Neuron (in vitro differentiated cells): ENCODE results near the gene HCN1.
"Not testable (repeated sequence)": the region's sequence is repeated elsewhere in the genome, so short reads cannot be mapped to it uniquely, and the experiment has no call there.

Experiments
- H2AFZ ChIP-seq: one replicate; pipeline ENCODE4 v1.6.1; 2013; ENCODE audit warnings: low read depth, mild to moderate bottlenecking, inconsistent platforms, low read length, moderate library complexity
- H3K27me3 ChIP-seq: one replicate; pipeline ENCODE4 v1.6.1; 2013; ENCODE audit warnings: low read length; ENCODE audit not compliant: insufficient read depth
- H3K36me3 ChIP-seq: one replicate; pipeline ENCODE4 v1.6.1; 2013; ENCODE audit warnings: low read length; ENCODE audit not compliant: insufficient read depth
- H3K4me1 ChIP-seq: one replicate; pipeline ENCODE4 v1.6.1; 2013; ENCODE audit warnings: low read length; ENCODE audit not compliant: insufficient read depth
- H3K4me3 ChIP-seq: 2 replicates; pipeline ENCODE4 v1.5.1; 2013; ENCODE audit warnings: mild to moderate bottlenecking, low read length, moderate library complexity
- H3K9me3 ChIP-seq: one replicate; pipeline ENCODE4 v1.6.1; 2013; ENCODE audit warnings: low read length

The HCN1 gene

DNA sequence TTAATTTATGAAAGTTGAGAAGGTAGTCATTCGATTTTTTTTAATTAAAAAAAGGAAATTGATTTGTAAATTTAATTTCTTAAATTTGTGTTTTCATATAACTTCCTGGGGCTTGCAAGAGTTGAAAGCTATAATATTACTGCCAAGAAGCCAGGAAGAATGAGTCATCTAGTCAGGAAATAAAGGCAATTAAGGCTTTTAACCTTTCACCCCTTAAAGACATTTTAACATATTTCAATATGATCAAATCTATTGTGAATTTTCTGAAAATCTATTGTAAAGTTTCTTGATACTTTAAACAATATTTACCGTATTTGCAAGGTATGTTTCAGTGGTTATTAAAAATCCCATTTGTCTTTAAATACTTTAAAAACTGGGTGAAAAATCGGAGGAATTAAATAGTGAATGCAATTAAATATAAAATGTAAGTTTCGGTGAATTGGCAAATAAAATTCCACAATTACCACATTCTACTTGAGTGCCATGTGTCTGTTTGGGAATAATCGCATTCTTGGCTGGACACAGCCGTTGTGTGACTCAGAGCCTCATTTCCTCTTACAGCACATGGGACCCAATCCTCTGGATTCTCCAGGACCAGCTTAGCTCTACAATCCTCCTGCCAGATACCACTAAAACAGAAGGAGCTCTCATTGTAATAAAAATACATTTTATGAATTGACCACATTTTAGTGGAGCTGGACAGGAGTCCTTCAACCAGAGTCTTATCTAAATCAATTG, 310.7 kb downstream of the HCN1 start:
- H3K4me3 ChIP-seq, result no peak overlapping the region
- no peak overlapping the region for H2AFZ ChIP-seq
- no peaks in the 10 kb centered on the region for H3K4me1 ChIP-seq
- H3K27me3 ChIP-seq, result no peaks in the 10 kb centered on the region
- H3K36me3 ChIP-seq, result no peaks in the 10 kb centered on the region
- H3K9me3 ChIP-seq, result no peaks in the 10 kb centered on the region

DNA sequence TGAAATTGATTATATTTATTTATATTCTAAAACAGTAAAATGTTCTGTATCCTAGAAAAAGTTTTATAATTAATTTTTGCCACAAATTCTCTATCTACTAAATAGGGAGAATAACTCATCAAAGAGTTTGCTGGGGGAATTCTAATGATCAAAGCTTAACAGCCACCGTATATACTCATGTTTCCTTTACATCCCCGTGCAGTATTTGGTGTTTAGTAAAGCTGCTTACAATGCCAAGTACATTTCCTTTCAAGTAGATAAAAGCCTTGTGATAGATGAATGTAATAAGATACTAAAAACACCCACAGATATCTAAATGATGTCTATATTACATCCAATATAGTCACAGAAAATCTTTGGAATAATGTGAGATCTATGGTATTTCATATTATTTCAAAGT, 312.2 kb downstream of the HCN1 start:
- Histone ChIP-seq H2AFZ (no peak overlapping the region), H3K27me3 (no peaks in the 10 kb centered on the region), H3K36me3 (no peaks in the 10 kb centered on the region), H3K4me3 (no peak overlapping the region), H3K4me1 (no peaks in the 10 kb centered on the region), H3K9me3 (no peaks in the 10 kb centered on the region)

- Histone ChIP-seq H3K9me3 (no peaks in the 10 kb centered on the region), H3K36me3 (no peaks in the 10 kb centered on the region), H3K4me1 (no peaks in the 10 kb centered on the region), H3K27me3 (no peaks in the 10 kb centered on the region), H3K4me3 (no peak overlapping the region), H2AFZ (no peak overlapping the region)
Measured at GRCh38 chr5:45382583-45382982, 313.6 kb downstream of the HCN1 start.

DNA sequence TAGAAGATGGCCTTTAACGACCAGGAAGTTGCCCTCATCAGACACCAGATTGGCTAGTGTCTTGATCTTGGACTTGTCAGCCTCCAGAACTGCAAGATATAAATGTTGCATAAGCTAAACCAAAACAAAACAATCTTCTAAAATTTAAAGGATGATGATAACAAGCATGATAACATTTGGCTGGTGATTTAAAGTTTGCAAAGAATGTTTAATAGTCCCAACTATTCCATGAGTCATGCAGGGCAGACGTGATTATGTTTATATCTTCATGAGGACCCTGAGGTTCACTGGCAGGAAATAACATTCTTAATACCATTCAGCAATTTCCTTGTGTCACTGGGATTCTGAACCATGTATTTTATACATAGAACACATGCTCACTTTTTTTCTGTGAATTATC, 319.8 kb downstream of the HCN1 start:
- no peaks in the 10 kb centered on the region for H3K27me3 ChIP-seq
- H3K4me1 ChIP-seq, result no peaks in the 10 kb centered on the region
- H3K9me3 ChIP-seq, result no peaks in the 10 kb centered on the region
- H3K36me3 ChIP-seq, result no peaks in the 10 kb centered on the region
- no peak overlapping the region for H2AFZ ChIP-seq
- H3K4me3 ChIP-seq, result no peak overlapping the region

GRCh38 chr5:45372629-45373028, 323.6 kb downstream of the HCN1 start:
- H3K27me3 ChIP-seq, result no peaks in the 10 kb centered on the region

DNA sequence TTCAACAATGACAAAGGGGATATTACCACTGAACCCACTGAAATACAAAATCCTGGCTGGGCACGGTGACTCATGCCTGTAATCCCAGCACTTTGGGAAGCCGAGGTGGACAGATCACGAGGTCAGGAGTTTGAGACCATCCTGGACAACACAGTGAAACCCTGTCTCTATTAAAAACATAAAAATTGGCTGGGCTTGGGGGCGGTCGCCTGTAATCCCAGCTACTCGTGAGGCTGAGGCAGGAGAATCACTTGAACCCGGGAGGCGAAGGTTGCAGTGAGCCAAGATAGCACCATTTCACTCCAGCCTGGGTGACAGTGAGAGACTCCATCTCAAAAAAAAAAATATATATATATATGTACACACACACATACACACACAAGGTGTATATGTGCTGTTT, 324.8 kb downstream of the HCN1 start:
- not testable (repeated sequence) for H2AFZ ChIP-seq, H3K36me3 ChIP-seq, H3K4me1 ChIP-seq, H3K4me3 ChIP-seq, H3K27me3 ChIP-seq, H3K9me3 ChIP-seq

More at GRCh38 chr5:45372629-45373028, 323.6 kb downstream of the HCN1 start:
- H3K4me1 ChIP-seq, result no peaks in the 10 kb centered on the region
- no peaks in the 10 kb centered on the region for H3K9me3 ChIP-seq
- H3K36me3 ChIP-seq, result no peaks in the 10 kb centered on the region
- no peak overlapping the region for H2AFZ ChIP-seq
- no peak overlapping the region for H3K4me3 ChIP-seq

DNA sequence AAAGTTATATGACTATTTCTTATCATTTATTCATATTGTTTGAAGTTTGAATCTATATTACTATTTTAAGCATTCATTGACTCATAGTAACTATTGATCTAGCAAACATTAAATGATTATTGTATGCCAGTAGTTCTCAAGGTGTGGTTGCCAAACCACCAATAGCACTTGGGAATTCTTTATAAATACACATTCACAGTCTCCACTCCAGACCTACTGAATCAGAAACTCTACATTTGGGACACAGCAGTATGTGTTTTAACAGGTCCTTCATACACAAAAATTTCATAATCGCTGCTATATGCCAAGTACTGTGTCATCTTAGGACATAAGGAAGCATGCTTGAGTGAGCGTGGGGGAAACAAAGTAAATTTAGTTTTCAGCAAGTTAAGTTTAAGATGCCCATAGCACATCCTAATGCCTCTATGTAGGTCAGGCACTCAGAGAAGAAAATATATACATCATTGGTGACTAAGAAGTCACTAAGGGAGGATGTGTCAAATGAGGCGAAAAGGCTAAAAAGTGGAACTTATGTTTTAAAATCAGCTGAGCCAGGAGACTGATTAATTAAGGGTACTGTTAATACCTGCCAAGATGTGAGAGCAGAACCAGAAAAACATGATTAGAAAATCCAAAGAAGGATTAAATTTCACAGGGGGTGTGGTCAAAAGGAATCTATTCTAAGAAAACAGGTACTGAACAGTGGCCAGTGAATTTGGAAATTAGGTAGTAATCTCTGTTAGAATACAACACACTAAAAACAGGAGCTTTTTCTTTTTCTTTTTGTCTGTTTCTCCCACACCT, 340.8 kb downstream of the HCN1 start:
- H3K36me3 ChIP-seq, result no peaks in the 10 kb centered on the region
- H2AFZ ChIP-seq, result no peak overlapping the region
- H3K27me3 ChIP-seq, result no peaks in the 10 kb centered on the region
- no peaks in the 10 kb centered on the region for H3K4me1 ChIP-seq
- no peaks in the 10 kb centered on the region for H3K9me3 ChIP-seq
- H3K4me3 ChIP-seq, result no peak overlapping the region

DNA sequence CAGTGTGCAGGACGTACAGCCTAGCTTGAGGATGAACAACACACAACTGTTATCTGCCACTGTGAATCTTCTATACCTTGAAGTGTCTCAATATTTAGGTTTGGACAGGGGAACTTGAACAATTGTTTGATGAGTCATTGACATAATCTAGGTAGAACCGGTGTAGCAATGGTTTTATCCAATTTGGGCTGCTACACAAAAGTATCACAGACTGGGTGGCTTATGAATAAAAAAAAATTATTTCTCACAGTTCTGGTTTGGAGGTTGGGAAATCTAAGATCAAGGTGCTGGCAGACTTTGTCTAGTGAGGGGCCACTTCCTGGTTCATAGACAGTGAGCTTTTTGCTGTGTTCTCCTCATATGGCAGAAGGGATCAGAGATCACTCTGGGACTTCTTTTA, 359.7 kb downstream of the HCN1 start:
- Histone ChIP-seq H3K4me3 (no peak overlapping the region), H3K9me3 (no peaks in the 10 kb centered on the region), H3K36me3 (no peaks in the 10 kb centered on the region), H3K4me1 (no peaks in the 10 kb centered on the region), H2AFZ (no peak overlapping the region), H3K27me3 (no peaks in the 10 kb centered on the region)

DNA sequence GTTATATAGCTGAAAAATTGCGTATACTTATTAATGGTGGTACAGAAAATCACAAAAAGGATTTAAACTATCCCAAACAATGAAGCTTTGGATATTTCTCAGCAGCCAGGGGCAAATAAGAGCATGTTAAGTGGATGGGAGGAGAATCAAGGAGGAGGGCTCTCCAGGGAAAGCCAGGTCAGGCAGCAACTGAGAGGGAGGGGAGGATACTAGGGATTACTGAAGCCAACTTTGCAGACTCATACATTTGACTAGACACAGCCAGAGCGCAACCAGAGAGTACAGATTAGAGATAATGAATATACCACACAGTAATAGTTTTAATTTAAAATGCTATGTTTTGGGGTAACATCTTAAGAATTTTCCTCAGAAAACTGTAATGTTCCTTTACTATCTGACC, 360.2 kb downstream of the HCN1 start:
- no peaks in the 10 kb centered on the region for H3K27me3 ChIP-seq
- H3K36me3 ChIP-seq, result no peaks in the 10 kb centered on the region
- H3K9me3 ChIP-seq, result no peaks in the 10 kb centered on the region
- no peaks in the 10 kb centered on the region for H3K4me1 ChIP-seq
- H2AFZ ChIP-seq, result no peak overlapping the region
- H3K4me3 ChIP-seq, result no peak overlapping the region

- H3K4me3 ChIP-seq, result no peak overlapping the region
- H3K36me3 ChIP-seq, result no peaks in the 10 kb centered on the region
- no peak overlapping the region for H2AFZ ChIP-seq
- no peaks in the 10 kb centered on the region for H3K4me1 ChIP-seq
- no peaks in the 10 kb centered on the region for H3K9me3 ChIP-seq
- H3K27me3 ChIP-seq, result no peaks in the 10 kb centered on the region
Measured at GRCh38 chr5:45335346-45335745, 360.8 kb downstream of the HCN1 start.

DNA sequence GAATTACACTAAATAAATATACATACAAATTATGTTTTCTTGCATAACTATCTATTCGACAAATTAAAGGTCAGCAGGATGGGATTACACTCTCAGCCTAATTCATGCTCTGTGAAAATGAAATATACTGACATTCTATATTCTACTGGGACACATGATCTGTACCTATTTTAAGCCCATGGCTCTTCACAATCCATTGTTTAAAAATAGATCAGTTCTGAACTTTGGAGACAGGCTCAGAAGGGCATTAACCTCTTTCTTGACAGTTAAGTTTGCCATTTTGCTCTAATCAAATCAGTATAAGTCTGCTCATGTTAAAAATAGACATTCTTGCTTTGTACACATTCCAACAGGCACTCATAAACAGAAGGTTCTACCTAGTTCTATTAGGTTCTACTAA, 361.2 kb downstream of the HCN1 start:
- H3K36me3 ChIP-seq, result no peaks in the 10 kb centered on the region
- H3K4me3 ChIP-seq, result no peak overlapping the region
- no peaks in the 10 kb centered on the region for H3K4me1 ChIP-seq
- no peaks in the 10 kb centered on the region for H3K9me3 ChIP-seq
- no peaks in the 10 kb centered on the region for H3K27me3 ChIP-seq
- no peak overlapping the region for H2AFZ ChIP-seq

DNA sequence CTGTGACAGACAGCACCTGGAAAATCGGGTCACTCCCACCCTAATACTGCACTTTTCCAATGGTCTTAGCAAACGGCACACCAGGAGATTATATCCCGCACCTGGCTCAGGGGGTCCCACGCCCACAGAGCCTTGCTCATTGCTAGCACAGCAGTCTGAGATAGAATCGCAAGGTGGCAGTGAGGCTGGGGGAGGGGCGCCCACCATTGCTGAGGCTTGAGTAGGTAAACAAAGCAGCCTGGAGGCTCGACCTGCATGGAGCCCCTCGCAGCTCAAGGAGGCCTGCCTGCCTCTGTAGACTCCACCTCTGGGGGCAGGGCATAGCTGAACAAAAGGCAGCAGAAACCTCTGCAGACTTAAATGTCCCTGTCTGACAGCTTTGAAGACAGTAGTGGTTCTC, 383.6 kb downstream of the HCN1 start:
- H3K9me3 ChIP-seq, H3K27me3 ChIP-seq, H2AFZ ChIP-seq, H3K4me3 ChIP-seq, H3K4me1 ChIP-seq, H3K36me3 ChIP-seq: not testable (repeated sequence)

- Histone ChIP-seq H3K9me3 (no peaks in the 10 kb centered on the region), H3K4me1 (no peaks in the 10 kb centered on the region), H3K27me3 (no peaks in the 10 kb centered on the region), H2AFZ (no peak overlapping the region), H3K4me3 (no peak overlapping the region), H3K36me3 (no peaks in the 10 kb centered on the region)
Measured at GRCh38 chr5:45295231-45295630, 400.9 kb downstream of the HCN1 start.
